Dedifferentiated amniotic fluid mesenchymal stem cell (primary cell): ENCODE data around the gene COL9A3.

ENCODE experiments used
- DNase-seq: peaks from one replicate; pipeline ENCODE4 v3.0.0-alpha.2; 2016; ENCODE audit errors: extremely low spot score

Gene COL9A3

DNA sequence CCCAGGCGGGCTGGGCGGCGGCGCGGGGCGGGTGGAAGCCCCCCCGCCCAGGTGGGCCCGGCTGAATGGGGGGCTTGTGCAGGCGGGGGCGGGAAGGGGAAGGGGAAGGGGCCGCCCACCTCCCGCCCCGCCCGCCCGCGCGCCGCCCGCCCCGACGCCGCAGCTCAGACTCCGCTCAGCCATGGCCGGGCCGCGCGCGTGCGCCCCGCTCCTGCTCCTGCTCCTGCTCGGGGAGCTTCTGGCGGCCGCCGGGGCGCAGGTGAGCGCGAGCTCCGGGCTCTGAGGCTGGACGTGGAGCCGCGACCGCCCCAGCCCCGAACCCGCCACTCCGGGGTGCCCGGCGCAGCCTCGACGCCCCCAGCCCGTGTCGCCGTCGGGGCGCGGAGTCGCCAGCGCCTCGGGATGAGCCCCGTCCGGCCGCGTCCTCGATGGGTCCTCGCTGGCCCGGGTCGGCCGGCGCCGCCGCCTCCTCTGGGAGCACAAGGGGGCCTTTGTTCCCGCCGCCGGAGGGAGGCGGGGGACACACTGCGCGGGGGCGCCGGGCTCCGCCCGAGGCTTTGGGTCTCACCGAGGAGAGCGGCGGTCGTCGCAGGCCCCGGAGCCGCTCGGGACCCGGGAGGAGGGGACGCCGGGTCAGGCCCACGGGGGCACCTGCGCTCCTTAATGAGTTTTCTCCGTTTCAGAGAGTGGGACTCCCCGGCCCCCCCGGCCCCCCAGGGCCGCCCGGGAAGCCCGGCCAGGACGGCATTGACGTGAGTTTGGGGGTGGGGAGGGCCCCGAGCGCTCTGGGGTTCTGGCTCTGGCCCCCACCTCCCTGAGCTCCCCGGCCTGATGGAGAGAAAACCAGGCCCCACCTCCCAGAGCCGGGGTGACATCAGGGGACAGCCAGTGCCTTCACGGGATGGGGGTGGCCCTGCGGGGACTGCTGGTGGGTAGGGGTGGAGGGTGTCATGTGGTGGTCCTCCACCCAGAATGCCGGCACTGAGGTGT, at the start of gene COL9A3:
TSS of gene COL9A3 (plus strand) at position 167 of the 990 bp plus-strand sequence. CDS start at position 182, 15 bp downstream.
- DNase-seq, result no peak

DNA sequence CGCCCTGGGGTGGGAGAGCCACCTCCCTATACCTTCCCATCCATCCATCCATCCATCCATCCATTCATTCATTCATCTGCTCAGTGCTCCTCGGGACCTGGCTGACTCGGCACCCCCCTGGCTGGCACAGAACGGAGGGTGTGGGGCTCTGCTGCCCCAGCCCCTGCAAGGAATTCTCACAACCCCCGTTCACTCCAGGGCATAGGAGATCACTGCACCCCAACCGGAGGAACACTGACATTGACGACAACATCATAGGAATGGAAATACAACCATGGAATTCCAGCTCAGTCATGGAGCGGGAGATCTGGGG, 48.7 kb upstream of the COL9A3 start:
- no peak for DNase-seq

DNA sequence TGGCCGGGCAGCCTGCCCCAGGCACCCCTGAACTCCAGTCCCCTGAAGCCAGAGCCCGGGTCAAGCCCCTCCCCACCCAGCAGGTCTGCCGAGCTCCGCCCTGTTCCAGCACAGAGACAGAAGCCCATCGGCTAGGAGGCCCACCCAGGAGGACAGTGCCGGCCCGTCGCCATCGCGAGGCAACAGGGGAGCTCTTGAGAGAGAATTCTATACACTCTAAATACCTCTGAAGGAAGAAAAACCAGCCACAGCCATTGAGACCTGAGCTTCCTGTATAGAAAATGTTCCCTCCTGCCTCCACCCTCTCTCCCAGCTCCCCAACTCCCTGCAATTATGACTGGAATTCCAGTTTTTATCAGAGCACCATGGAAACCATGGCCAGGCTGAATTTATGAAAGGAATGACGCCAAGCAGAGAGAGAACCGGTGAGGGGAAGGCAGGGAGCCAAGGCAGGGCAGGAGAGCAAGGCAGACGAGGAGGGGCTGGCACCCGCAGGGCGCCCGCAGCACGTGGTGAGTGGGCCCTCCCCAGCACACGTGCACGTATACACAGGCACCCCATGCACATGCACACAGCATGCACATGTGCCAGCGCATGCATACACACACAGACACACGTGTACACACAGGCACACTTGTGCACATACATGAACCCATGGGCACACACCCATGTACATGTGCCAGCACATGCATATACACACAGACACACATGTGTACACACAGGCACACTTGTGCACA, 48.1 kb upstream of the COL9A3 start:
- DNase-seq, result peak; percentile 26

DNA sequence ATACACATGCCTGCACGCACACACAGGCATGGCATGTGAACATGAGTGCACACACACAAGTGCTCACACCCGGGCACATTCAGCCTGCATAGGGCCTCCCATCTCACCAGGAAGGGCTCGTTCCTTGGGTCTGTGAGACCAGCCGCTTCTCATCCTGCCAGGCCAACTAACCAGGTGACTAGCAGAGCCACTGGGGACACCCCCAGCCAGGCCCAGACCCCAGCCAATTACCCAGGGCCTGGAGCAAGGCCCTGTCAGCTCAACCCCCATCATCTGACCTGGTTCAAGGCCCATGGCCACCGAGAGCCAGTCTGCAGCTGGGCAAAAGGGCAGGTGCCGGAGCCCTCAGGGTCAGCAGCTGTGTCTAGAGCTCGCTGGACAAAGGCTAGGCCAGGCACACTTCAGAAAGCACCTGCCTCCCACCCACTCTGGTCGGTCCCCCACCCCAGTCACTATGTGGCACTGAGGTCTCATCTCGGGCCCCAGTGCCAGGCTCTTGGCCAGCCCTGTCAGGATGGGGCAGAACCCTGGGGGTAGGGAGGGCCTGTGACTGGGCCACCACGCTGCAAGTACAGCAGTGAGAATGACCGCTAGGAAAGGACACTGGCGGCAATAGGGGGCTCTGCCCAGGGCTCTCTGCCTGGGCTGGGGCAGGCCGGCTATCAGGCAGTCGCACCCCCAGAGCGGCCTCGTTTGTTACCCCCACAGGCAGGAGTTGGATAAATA, 47.3 kb upstream of the COL9A3 start:
- no peak for DNase-seq

DNA sequence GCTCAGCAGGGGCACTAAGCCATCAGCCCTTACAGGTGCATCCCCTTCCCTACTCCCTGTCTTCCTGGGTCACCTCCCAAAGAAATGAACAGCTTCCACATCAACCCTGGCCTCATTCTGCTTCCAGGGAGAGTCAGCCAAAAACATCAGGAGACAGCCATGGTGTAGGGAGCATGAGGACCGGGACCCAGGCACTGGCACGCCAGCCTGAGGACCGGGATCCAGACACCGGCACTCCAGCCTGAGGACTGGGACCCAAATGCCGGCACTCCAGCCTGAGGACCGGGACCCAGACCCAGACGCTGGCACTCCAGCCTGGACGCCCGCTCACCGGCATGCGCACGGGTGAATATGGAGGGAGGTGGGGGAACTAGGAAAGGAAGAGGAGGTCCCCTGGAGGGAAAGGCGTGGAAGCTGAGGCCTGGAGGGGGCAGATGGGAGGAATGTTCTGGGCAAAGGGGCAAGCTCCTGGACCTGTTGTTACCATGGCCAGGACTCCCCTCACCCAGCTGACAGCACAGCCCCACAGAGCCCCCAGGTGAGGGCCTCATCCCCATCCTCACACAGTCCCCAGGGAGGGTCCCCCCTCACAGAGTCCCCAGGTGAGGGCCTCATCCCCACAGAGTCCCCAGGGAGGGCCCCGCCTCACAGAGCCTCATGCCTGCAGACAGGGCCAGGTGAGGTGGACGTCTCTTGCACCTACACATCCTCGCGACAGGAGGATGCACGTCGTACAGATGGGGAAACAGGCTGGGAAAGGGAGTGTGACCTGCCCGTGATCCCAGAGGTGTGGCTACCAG, 46.5 kb upstream of the COL9A3 start:
- DNase-seq, result no peak

DNA sequence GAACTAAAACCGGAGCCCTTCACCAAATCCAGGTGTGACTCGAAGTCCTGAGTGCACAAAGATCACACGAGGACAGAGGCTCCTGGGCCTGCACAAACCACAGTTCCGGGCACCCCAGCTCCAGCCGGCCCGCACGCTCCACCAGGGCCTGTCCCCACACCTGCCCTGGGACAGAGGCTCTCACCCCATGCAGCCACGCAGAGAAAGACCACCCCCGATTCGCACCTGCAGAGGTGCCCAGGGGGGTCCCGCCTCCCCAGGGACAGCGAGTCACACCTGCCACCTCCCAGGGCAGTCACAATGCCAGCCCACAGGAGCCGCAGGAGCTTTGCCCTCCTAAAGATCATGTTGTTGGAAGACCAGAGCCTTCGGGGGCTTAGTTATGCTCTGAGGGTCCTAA, 45.9 kb upstream of the COL9A3 start:
- no peak for DNase-seq

DNA sequence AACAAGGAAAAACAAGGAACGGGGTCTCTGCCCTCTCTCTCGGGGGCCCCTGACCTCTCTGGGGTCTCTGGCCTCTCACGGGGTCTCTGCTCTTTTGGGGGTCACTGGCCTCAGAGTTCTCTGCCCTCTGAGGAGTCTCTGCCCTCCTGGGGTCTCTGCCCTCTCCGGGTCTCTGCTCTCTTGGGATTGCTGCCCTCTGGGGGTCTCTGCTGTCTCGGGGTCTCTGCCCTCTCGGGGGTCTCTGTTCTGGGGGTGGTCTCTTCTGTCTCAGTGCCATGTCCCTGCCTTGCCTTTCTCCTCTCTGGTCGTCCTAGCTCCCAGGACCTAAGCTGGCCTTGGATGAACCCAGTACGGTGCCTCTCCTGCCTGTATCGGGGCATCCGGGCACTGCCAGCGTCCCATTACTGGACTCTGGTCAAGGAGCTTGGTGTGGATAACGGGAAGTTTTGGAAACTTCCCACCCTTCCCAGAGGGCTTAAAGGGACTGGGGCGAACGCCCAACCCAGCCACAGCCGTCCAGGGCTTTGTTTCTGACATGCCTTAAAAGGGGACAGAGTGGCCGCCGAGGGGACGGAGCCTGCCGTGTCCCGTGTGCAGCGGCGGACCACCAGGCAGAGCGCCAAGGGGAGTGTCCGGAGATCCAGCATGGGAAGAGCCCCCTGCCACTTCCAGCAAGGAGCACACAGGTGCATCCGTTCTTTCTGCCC, 45.3 kb upstream of the COL9A3 start:
- DNase-seq, result no peak

DNA sequence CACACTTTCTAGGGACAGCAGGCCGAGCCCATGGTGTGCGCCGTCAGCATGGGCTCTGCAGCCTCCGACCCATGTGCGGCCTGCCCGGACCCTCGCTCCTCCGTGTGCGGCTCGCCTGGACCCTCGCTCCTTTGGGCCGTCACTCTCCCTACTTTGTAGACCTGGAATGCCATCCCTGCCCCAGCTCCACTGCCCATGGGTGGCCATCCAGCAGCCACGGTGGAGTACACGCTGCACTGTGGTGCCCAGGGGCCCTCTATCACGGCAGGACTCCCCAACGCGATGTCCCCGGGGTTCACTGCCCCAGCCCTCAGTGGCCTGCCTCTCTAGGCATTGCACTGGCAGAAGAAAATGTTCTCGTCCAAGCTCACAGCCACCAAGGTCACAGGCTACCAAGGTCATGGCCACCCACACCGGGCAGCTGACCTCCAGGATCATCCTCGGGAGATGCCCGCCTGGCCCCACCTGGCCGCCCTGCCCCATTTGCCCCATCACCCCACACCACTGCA, 44.7 kb upstream of the COL9A3 start:
- DNase-seq, result no peak

DNA sequence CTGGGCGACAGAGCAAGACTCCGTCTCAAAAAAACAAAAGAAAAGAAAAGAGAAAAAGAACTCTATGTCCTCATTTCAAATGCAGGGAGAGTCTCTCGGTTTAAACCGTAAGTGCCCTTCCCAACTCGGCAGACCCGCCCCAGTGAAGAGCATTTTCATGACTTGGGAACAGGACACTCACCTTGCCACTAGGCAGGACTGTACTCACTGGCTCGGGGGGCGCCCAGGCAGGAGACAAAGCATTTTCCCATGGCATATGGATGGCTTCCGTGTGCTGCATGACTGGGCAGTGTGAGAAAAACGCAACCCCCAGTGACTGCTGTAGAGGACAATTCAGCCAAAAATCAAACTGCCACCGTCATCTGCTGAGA, 44.2 kb upstream of the COL9A3 start:
- DNase-seq, result peak; percentile 14

DNA sequence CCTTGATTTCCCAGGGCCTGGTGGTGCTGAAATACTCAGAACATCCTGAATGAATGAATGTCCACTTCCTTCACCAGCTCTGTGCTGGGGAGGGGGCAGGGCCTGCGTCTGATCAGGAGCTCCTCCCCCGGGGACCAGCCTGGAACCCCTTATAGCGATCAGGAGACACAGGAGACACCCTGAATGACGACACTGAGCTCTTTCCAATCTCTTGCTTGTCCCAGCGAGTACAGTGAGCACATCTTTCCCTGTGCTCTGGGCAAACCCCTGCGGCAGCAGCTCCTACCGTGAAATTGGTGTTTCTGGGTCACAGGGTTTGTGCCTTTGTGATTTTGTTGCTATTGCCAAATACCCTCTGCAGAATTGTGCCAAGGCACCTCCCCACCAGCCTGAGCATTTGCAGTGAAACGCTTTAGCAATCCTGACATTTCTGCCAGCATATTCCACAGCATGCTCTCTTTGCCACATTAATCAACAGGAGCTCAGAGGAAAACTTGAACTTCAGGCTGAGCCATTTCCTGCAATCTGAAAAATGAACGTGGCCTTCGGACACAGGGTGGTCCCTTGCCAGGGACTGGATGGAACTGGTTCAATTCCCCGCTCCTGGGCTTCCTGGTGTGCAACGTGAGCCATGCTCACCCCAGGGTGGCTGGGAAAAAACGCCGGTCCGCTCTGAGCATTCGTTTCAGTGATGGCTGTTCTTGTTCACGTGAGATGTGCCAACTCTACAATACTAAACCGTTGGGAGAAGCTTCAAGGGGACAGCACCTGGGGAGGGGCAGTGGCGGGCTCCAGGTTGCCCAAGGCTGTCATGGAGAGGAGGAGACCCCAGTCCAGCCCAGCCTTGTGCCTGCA, 43.6 kb upstream of the COL9A3 start:
- peak; percentile 74 for DNase-seq

DNA sequence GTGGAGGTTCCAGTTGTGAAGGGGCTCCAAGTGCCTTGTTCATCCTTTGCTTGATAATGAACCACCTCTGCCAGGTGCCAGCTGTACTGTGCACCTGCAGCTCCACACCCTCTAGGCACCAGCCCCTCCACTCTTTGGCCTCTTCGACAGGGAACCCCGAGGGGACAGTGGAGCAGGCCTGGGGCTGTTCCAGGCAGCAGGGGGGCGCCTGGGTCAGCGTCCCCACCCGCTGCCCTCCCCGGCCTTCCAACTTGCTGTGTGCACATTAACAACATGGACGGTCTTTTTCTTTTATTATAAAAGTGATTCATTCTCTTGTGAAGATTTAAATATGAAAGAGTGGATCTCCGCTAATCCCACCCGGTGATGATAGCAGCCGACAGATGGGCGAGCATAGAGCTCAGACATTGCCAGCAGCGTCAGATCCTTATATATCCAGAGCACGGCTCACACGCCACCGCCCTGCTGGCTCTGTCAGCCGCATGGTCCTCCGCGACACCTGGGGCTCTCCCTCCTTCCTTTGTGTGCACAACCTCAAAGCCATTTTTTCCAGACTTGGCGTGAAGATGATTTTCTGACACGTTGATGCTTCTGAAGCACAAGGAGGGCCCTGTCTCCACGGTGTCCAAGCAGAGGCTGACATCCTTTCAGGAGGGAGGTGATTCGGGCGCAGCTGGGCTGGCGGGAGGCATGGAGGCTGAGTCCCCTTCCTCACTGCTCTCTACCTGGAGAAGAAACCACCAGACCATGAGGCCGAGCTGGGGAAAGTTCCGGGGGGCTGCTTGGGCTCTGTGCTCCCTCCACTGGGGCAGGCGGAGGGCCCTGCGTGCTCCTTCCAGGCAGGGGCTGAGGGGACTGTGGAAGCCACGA, 42.8 kb upstream of the COL9A3 start:
- no peak for DNase-seq

DNA sequence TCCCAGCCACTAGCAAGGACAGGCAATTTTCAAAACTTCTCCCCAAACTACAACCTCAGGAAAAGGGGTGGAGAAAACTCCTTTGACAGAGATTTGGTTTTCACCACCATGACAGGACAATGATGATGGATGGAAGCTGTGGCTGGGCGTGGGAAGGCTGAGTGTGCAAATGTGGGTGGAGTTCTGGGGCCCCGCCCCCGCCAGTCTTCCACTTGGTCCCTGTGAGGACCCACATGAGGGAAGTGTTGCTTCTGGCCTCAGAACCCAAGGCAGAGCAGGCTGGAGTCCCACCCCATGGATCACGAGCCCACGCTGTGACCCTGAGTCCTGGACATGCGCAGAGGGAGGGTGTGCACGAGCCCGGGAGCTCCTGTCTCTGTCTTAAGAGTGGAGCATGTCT, 42.1 kb upstream of the COL9A3 start:
- DNase-seq, result no peak

DNA sequence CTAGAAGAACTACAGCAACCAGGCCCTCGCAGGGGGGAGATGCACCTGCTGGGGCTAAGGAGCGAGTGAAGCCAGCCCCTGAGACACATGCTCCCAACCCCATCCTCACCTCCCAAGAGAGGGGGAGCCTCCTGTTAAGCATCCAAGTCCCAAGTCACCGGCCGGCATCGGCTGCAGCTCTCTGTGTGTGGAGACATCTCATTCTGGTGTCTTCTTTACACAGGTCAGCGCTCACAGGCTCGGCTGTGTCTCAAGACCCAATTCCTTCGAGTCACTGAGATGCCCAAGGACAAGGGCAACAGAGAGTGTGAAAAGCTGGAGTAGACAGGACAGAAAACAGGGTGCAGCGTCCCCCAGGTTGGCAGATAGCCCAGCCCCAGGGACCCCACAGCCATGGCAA, 41.6 kb upstream of the COL9A3 start:
- no peak for DNase-seq

DNA sequence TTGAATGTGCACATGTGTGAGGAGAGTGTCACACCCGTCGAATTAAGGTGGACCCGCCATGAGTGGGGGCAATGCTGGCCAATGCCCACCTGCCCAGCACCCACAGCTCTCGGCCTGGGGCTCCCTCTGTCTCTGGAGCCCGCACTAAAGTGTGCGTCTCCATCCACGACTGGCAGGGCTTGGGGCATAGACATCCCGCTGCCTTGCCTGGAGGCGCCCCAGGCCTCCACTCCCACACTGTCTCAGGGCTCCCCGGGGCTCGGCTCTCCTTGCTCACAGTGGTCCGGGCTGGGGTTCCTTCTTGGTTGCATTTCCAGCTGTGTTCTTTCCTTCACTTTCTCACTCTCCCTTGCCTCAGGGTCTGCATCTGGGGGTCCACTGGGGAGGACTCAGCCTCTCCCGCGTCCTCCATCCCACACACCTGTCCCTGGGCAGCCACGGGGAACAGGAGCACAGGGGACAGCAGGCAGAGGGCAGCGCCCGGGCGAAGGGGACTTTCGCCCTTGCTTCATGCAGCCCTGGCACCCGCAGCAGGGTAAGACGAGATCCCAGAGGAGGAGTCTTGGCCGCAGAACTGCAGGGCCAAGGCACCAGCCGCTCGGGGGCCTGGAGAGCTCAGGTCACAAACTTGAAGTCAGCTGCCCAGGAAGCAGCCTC, 40.7 kb upstream of the COL9A3 start:
- no peak for DNase-seq

DNA sequence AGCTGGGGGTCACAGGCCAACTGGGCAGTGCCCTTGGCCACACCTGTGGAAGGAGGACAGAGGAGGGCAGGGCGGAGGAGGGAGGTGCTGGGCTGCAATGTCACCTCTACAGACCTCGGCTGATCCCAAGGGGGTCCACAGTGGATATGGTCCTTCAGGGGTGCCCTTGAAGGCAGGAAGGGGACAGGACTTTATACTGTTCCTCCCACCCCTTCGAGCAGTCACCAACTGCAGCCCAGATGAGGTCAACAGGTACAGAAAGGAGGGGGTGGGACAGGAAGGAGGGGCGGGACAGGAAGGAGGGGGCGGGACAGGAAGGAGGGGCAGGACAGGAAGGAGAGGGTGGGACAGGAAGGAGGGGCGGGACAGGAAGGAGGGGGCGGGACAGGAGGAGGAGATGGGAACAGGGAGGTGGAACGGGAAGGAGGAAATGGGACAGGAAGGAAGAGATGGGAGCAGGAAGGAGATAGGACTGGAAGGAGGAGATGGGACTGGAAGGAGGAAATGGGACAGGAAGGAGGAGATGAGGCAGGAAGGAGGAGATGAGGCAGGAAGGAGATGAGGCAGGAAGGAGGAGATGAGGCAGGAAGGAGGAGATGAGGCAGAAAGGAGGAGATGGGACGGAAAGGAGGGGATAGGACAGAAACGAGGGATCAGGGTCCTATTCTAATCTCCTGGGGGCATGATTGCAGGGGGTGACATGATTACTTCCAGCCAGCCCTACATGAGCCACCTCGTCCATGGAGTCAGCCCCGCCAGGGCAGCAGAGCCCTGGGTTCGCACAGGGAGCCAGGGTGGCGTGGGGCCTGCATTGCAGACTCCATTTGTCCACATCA, 39.9 kb upstream of the COL9A3 start:
- DNase-seq, result no peak

DNA sequence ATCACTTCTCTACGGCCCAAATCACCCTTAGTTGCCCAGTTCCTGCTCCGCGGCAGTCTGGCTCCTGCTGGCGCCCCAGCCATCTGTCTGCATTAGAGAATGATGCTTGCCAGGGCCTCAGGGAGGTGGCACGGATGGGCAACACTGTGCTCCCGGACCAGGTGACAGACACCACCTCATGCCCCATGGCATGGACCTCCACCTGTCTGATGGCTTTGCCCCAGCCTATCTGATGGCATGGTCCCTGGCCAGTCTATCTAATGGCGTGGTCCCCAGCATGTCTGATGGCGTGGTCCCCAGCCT, 39.4 kb upstream of the COL9A3 start:
- DNase-seq, result no peak

DNA sequence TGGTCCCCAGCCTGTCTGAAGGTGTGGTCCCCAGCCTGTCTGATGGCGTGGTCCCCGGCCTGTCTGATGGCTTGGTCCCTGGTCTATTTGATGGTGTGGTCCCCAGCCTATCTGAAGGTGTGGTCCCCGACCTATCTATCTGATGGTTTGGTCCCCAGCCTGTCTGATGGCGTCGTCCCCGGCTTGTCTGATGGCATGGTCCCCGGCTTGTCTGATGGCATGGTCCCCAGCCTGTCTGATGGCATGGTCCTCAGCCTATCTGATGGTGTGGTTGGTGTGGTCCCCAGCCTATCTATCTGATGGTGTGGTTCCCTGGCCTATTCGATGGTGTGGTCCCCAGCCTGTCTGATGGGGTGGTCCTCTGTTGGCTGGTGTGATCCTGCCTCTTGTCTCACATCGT, 38.8 kb upstream of the COL9A3 start:
- DNase-seq, result no peak
